Liver (tissue), 3 donors: ENCODE results near the gene AMMECR1.

ENCODE experiments used
- EGR1 ChIP-seq, 2 donors: IDR thresholded peaks; 2 replicates each; pipeline ENCODE4 v1.6.1; 2016 to 2018; ENCODE audit warnings: antibody characterized with exemption in 2 of 2, low read depth in 2 of 2
- GABPA ChIP-seq, 2 donors: IDR thresholded peaks in 1 of 2; conservative IDR thresholded peaks in 1 of 2; 2 replicates each; pipeline ENCODE4 v1.6.1; 2016; ENCODE audit warnings: antibody characterized with exemption in 2 of 2, mild to moderate bottlenecking in 1 of 2, moderate library complexity in 1 of 2
- HNF4G ChIP-seq: IDR thresholded peaks from 2 replicates; pipeline ENCODE4 v1.6.1; 2016; ENCODE audit warnings: antibody characterized with exemption
- JUND ChIP-seq, 2 donors: IDR thresholded peaks; 2 replicates each; pipeline ENCODE4 v1.6.1; 2016; ENCODE audit warnings: antibody characterized with exemption in 2 of 2
- RAD21 ChIP-seq, 2 donors: IDR thresholded peaks; 2 replicates each; pipeline ENCODE4 v1.6.1; 2016; ENCODE audit warnings: antibody characterized with exemption in 2 of 2, mild to moderate bottlenecking in 2 of 2
- SP1 ChIP-seq: IDR thresholded peaks from 2 replicates; pipeline ENCODE4 v1.6.1; 2018; ENCODE audit warnings: antibody characterized with exemption, mild to moderate bottlenecking
- YY1 ChIP-seq: IDR thresholded peaks from 2 replicates; pipeline ENCODE4 v1.6.1; 2016; ENCODE audit warnings: antibody characterized with exemption, mild to moderate bottlenecking
- TF ChIP-seq, protein P1 (sequence below): IDR thresholded peaks from 2 replicates; pipeline ENCODE4 v1.6.1; 2016; ENCODE audit warnings: antibody characterized with exemption, mild to moderate bottlenecking
- TF ChIP-seq, protein P2 (sequence below): fragments of 150-350 bp; IDR thresholded peaks from 2 replicates; pipeline ENCODE4 v1.5.1; 2017; ENCODE audit warnings: improper control_type of control experiment, low read depth, low read length; ENCODE audit not compliant: missing input control
- TF ChIP-seq, protein P3 (sequence below): IDR thresholded peaks from 2 replicates; pipeline ENCODE4 v1.6.1; 2016; ENCODE audit warnings: antibody characterized with exemption
- TF ChIP-seq, protein P4 (sequence below): IDR thresholded peaks from 2 replicates; pipeline ENCODE4 v1.6.1; 2016; ENCODE audit warnings: antibody characterized with exemption
- donor health status: healthy.
- donor health status: healthy.

DNA sequence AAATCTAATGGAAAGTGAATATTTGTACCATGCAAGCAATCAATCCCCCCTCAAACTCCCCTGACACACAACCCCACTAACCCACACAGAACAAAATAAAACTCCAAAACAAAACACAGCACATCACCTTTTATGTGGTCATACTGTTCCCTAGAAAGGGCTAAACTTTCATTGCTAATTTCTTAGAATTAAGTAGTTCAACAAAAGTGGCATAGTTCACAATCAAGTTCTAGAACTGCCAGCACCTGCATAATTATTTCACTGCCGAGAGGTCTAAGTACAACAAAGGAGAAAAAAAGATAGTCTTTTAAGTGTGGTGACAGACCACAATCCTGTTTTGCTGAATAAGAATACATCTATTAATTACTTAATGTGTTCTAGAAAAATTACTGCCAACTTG is 58.8 kb downstream of the AMMECR1 start:
- TF ChIP-seq RAD21 (IDR thresholded peaks at IDR 0.05), result no peak
- TF ChIP-seq, protein P1, sequence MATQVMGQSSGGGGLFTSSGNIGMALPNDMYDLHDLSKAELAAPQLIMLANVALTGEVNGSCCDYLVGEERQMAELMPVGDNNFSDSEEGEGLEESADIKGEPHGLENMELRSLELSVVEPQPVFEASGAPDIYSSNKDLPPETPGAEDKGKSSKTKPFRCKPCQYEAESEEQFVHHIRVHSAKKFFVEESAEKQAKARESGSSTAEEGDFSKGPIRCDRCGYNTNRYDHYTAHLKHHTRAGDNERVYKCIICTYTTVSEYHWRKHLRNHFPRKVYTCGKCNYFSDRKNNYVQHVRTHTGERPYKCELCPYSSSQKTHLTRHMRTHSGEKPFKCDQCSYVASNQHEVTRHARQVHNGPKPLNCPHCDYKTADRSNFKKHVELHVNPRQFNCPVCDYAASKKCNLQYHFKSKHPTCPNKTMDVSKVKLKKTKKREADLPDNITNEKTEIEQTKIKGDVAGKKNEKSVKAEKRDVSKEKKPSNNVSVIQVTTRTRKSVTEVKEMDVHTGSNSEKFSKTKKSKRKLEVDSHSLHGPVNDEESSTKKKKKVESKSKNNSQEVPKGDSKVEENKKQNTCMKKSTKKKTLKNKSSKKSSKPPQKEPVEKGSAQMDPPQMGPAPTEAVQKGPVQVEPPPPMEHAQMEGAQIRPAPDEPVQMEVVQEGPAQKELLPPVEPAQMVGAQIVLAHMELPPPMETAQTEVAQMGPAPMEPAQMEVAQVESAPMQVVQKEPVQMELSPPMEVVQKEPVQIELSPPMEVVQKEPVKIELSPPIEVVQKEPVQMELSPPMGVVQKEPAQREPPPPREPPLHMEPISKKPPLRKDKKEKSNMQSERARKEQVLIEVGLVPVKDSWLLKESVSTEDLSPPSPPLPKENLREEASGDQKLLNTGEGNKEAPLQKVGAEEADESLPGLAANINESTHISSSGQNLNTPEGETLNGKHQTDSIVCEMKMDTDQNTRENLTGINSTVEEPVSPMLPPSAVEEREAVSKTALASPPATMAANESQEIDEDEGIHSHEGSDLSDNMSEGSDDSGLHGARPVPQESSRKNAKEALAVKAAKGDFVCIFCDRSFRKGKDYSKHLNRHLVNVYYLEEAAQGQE, result no peak
- TF ChIP-seq, protein P2, sequence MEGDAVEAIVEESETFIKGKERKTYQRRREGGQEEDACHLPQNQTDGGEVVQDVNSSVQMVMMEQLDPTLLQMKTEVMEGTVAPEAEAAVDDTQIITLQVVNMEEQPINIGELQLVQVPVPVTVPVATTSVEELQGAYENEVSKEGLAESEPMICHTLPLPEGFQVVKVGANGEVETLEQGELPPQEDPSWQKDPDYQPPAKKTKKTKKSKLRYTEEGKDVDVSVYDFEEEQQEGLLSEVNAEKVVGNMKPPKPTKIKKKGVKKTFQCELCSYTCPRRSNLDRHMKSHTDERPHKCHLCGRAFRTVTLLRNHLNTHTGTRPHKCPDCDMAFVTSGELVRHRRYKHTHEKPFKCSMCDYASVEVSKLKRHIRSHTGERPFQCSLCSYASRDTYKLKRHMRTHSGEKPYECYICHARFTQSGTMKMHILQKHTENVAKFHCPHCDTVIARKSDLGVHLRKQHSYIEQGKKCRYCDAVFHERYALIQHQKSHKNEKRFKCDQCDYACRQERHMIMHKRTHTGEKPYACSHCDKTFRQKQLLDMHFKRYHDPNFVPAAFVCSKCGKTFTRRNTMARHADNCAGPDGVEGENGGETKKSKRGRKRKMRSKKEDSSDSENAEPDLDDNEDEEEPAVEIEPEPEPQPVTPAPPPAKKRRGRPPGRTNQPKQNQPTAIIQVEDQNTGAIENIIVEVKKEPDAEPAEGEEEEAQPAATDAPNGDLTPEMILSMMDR, result no peak
- TF ChIP-seq, protein P3, sequence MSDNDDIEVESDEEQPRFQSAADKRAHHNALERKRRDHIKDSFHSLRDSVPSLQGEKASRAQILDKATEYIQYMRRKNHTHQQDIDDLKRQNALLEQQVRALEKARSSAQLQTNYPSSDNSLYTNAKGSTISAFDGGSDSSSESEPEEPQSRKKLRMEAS, result no peak
- no peak for TF ChIP-seq YY1
- TF ChIP-seq GABPA (IDR thresholded peaks at IDR 0.05 in 1 of 2, conservative IDR thresholded peaks at IDR 0.05 in 1 of 2), result no peak
- no peak for TF ChIP-seq EGR1 (IDR thresholded peaks at IDR 0.05; ENCODE audit: low read depth in 2 of 2)
- no peak for TF ChIP-seq JUND (IDR thresholded peaks at IDR 0.05)
- no peak for TF ChIP-seq HNF4G
- TF ChIP-seq, protein P4, sequence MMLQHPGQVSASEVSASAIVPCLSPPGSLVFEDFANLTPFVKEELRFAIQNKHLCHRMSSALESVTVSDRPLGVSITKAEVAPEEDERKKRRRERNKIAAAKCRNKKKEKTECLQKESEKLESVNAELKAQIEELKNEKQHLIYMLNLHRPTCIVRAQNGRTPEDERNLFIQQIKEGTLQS, result no peak
- TF ChIP-seq SP1, result no peak
